ENCODE measurements around the gene MTF2.

GRCh38 chr1:93178418-93178817 is 99.3 kb downstream of the MTF2 start:
- TF ChIP-seq CTCF (IDR thresholded peaks at IDR 0.05) (no peak), POLR2A (IDR thresholded peaks at IDR 0.05) (no peak)

Measured in ovary (tissue), 3 donors.